ENCODE data around the gene HAUS8. TPM values are rescaled to one million over a fixed set of nuclear protein-coding genes. Genes with fewer than 3 reads are reported as not detected.
"Not testable (repeated sequence)": the region's sequence is repeated elsewhere in the genome, so short reads cannot be mapped to it uniquely, and the experiment has no call there.

Gene HAUS8
- total and polyA plus RNA-seq, 10 of the 15 experiments (the other 5 are each of a cell fraction or from before 2014, with no cell fraction given) = 22.7 to 43.9 (median 34.4) TPM

DNA sequence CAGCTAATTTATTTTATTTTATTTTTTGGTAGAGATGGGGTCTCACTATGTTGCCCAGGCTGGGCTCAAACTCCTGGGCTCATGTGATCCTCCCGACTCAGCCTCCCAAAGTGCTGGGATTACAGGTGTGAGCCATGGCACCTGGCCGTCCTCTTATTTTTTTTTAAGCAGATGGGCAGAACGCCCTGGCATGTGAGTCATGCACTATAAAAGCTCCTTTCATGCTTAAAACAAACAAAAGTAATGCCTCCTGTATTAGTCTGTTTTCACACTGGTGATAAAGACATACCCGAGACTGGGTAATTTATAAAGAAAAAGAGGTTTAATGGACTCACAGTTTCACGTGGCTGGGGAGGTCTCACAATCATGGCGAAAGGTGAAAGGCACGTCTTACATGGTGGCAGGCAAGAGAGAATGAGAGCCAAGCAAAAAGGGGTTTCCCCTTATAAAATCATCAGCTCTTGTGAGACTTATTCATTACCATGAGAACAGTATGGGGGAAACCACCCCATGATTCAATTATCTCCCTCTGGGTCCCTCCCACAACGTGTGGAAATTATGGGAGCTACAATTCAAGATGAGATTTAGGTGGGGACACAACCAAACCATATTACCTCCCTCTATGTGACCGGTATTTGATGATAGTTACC is 60.9 kb downstream of the HAUS8 start:
- H3K27ac ChIP-seq (ENCODE audit: control insufficient read depth, insufficient read depth); POLR2A ChIA-PET; RAD21 ChIA-PET (ENCODE audit: unreplicated experiment); SMC1A ChIA-PET (ENCODE audit: uncharacterized antibody, unreplicated experiment); in situ Hi-C loops (cut with MboI); ATAC-seq; H3K4me1 ChIP-seq (ENCODE audit: control insufficient read depth, insufficient read depth, low read length); H3K9me3 ChIP-seq (replicated peaks; ENCODE audit: control insufficient read depth, insufficient read depth, low read length); BruUV-seq (replicated peaks); H4K20me1 ChIP-seq (ENCODE audit: control insufficient read depth, insufficient read depth); DNase-seq (ENCODE audit: low read depth, low spot score); H3K4me3 ChIP-seq; H3K4me2 ChIP-seq (ENCODE audit: control insufficient read depth, insufficient read depth); FAIRE-seq; H2AFZ ChIP-seq (ENCODE audit: control insufficient read depth, low read depth, low read length); H3K27me3 ChIP-seq (replicated peaks in 1 of 2; ENCODE audit: control insufficient read depth in 2 of 2, insufficient read depth in 2 of 2, low read length in 1 of 2); H3K79me2 ChIP-seq (ENCODE audit: control insufficient read depth, insufficient read depth, low read length); H3K9ac ChIP-seq (ENCODE audit: control insufficient read depth, insufficient read depth, low read length); H3K36me3 ChIP-seq (ENCODE audit: control insufficient read depth in 2 of 2, insufficient read depth in 2 of 2, low read length in 1 of 2); intact Hi-C loops (cut with micrococcal nuclease; ENCODE audit: unreplicated experiment): not testable (repeated sequence)
- CTCF ChIA-PET = interaction anchor here (0.6 kb wide), 1 partner anchor 463 kb away, joined by 4 read pairs; no protein-coding TSS in a partner anchor
- 22% methylated on average over 9 of the region's 9 CpGs for WGBS (ENCODE audit: insufficient coverage, insufficient replicate concordance, low lambda C conversion rate, missing lambda C conversion rate)

DNA sequence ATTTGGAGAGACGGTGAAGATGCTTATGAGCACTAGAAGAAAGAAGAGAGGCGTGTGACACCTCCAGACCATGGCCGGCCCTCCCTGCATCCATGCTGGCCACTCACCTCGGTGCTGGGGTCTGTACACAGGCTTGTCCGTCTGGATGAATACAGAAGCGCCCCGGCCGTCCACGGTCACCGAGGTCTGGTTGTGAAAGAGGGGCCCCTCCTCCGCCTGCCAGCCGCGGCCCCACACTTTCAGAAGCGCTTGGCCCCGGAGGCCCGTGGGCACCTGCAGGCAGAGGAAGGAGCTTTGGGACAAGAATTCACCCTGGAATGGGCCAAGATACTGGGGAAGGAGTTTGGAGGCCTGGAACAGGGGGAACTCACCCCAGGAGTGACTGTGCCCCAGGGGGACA is 63.8 kb downstream of the HAUS8 start:
- WGBS (ENCODE audit: insufficient coverage, insufficient replicate concordance, low lambda C conversion rate, missing lambda C conversion rate) = 78% methylated on average over 15 of the region's 16 CpGs
- H2AFZ ChIP-seq (ENCODE audit: control insufficient read depth, low read depth, low read length) = no peak overlapping the region
- no peaks in the 10 kb centered on the region for H3K36me3 ChIP-seq (ENCODE audit: control insufficient read depth in 2 of 2, insufficient read depth in 2 of 2, low read length in 1 of 2)
- H3K27me3 ChIP-seq (replicated peaks in 1 of 2; ENCODE audit: control insufficient read depth in 2 of 2, insufficient read depth in 2 of 2, low read length in 1 of 2) = no peaks in the 10 kb centered on the region
- no peaks in the 10 kb centered on the region for H3K79me2 ChIP-seq (ENCODE audit: control insufficient read depth, insufficient read depth, low read length)
- H3K4me3 ChIP-seq = no peak overlapping the region
- POLR2A ChIA-PET = no interaction called here
- RAD21 ChIA-PET (ENCODE audit: unreplicated experiment) = no interaction called here
- DNase-seq (ENCODE audit: low read depth, low spot score) = no peak
- no TSS peak for BruUV-seq (replicated peaks)
- no peaks in the 10 kb centered on the region for H4K20me1 ChIP-seq (ENCODE audit: control insufficient read depth, insufficient read depth)
- no peak overlapping the region for H3K4me2 ChIP-seq (ENCODE audit: control insufficient read depth, insufficient read depth)
- in situ Hi-C loops (cut with MboI) (no loop called here), intact Hi-C loops (cut with micrococcal nuclease; ENCODE audit: unreplicated experiment) (no loop called here)
- SMC1A ChIA-PET (ENCODE audit: uncharacterized antibody, unreplicated experiment) = no interaction called here
- no peak for ATAC-seq
- H3K9ac ChIP-seq (ENCODE audit: control insufficient read depth, insufficient read depth, low read length) = no peak overlapping the region
- H3K4me1 ChIP-seq (ENCODE audit: control insufficient read depth, insufficient read depth, low read length) = no peaks in the 10 kb centered on the region
- no peak overlapping the region for H3K27ac ChIP-seq (ENCODE audit: control insufficient read depth, insufficient read depth)
- CTCF ChIA-PET = no interaction called here
- no peak for FAIRE-seq
- H3K9me3 ChIP-seq (replicated peaks; ENCODE audit: control insufficient read depth, insufficient read depth, low read length) = no peaks in the 10 kb centered on the region; the same call in 2 of the 3 replicates
- no peak for TF ChIP-seq CHD2 (IDR thresholded peaks at IDR 0.05; ENCODE audit: borderline replicate concordance, low read depth, low read length)
- no peak for TF ChIP-seq ETV6 (conservative IDR thresholded peaks at IDR 0.05 in 1 of 2, IDR thresholded peaks at IDR 0.05 in 1 of 2; ENCODE audit: borderline replicate concordance in 1 of 2, low read depth in 1 of 2)
- no peak for TF ChIP-seq POLR2AphosphoS2 (IDR thresholded peaks at IDR 0.05; ENCODE audit: low read depth, low read length)
- TF ChIP-seq ZNF217 (IDR thresholded peaks at IDR 0.05) = no peak
- no peak for TF ChIP-seq TCF3 (IDR thresholded peaks at IDR 0.05; ENCODE audit: borderline replicate concordance, insufficient read depth, low read depth, low read length)
- no peak for TF ChIP-seq BCL11A (IDR thresholded peaks at IDR 0.05; ENCODE audit: low read depth, low read length)
- TF ChIP-seq, protein P1, sequence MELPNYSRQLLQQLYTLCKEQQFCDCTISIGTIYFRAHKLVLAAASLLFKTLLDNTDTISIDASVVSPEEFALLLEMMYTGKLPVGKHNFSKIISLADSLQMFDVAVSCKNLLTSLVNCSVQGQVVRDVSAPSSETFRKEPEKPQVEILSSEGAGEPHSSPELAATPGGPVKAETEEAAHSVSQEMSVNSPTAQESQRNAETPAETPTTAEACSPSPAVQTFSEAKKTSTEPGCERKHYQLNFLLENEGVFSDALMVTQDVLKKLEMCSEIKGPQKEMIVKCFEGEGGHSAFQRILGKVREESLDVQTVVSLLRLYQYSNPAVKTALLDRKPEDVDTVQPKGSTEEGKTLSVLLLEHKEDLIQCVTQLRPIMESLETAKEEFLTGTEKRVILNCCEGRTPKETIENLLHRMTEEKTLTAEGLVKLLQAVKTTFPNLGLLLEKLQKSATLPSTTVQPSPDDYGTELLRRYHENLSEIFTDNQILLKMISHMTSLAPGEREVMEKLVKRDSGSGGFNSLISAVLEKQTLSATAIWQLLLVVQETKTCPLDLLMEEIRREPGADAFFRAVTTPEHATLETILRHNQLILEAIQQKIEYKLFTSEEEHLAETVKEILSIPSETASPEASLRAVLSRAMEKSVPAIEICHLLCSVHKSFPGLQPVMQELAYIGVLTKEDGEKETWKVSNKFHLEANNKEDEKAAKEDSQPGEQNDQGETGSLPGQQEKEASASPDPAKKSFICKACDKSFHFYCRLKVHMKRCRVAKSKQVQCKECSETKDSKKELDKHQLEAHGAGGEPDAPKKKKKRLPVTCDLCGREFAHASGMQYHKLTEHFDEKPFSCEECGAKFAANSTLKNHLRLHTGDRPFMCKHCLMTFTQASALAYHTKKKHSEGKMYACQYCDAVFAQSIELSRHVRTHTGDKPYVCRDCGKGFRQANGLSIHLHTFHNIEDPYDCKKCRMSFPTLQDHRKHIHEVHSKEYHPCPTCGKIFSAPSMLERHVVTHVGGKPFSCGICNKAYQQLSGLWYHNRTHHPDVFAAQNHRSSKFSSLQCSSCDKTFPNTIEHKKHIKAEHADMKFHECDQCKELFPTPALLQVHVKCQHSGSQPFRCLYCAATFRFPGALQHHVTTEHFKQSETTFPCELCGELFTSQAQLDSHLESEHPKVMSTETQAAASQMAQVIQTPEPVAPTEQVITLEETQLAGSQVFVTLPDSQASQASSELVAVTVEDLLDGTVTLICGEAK (IDR thresholded peaks at IDR 0.05; ENCODE audit: borderline replicate concordance) = no peak
- TF ChIP-seq CBX3 (IDR thresholded peaks at IDR 0.05; ENCODE audit: borderline replicate concordance, low read depth) = no peak
- TF ChIP-seq, protein P2, sequence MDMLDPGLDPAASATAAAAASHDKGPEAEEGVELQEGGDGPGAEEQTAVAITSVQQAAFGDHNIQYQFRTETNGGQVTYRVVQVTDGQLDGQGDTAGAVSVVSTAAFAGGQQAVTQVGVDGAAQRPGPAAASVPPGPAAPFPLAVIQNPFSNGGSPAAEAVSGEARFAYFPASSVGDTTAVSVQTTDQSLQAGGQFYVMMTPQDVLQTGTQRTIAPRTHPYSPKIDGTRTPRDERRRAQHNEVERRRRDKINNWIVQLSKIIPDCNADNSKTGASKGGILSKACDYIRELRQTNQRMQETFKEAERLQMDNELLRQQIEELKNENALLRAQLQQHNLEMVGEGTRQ (IDR thresholded peaks at IDR 0.05; ENCODE audit: borderline replicate concordance, low read depth, low read length) = no peak
- TF ChIP-seq FOS (IDR thresholded peaks at IDR 0.05; ENCODE audit: borderline replicate concordance, extremely low read depth, insufficient read length) = no peak
- TF ChIP-seq JUNB (IDR thresholded peaks at IDR 0.05) = no peak
- no peak for TF ChIP-seq NBN (IDR thresholded peaks at IDR 0.05)
- TF ChIP-seq EZH2 (IDR thresholded peaks at IDR 0.05; ENCODE audit: borderline replicate concordance, control insufficient read depth, low read depth, low read length) = no peak
